Measurements from ENCODE around the gene RGS10. TPM values are rescaled to one million over a fixed set of nuclear protein-coding genes. Genes with fewer than 3 reads are reported as not detected.

Gene RGS10
- total RNA-seq, 1 donor from 2014 or later, result 31.0 TPM

DNA sequence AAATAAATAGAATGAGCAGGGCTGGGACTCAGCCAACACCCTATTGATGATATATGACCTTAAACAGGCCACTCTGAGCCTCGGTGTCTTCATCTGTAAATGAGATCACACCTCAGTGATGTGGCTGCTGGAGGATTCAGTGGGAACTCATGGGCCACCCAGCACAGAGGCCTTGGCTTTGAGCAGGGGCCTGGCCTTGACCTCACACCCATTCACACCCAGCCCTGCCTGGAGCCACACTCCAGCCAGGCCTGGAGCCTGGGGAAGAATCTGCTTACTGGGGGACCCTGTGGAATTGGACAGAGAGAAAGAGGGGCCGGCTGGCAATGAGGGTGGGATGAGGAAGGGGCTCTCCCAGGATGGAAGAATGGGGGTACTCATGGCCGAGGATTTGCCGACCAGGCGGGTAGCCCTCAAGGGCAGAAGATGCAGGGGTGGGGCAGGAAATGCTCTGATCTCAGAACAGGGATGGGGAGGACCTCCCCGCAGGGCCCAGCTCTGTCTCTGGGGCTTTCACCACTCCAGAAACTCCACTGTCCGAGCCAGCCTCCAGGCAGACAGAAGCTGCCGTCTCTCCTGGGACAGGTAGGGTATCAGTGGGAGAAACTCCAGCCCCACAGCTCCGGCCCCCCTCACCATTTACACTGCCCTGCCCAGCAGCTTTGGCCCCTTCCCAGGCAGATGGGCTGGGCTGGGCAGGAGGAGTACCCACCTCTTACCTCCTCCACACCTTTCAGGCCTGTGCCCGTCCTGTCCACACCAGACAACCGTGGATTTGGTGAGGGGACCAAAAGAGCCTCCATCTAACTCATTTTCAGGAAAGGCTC is 81.9 kb downstream of the RGS10 start:
- DNase-seq (no peak), ATAC-seq (peak; percentile 3)
- intact Hi-C loops (cut with DNase I), result no loop called here
- Histone ChIP-seq H3K4me3 (no peak overlapping the region), H3K4me1 (no peaks in the 10 kb centered on the region), H3K27ac (no peak overlapping the region), H3K9me3 (no peaks in the 10 kb centered on the region), H3K27me3 (no peaks in the 10 kb centered on the region), H3K36me3 (peaks cover 7% of the 10 kb centered on the region)
- TF ChIP-seq, protein P1, sequence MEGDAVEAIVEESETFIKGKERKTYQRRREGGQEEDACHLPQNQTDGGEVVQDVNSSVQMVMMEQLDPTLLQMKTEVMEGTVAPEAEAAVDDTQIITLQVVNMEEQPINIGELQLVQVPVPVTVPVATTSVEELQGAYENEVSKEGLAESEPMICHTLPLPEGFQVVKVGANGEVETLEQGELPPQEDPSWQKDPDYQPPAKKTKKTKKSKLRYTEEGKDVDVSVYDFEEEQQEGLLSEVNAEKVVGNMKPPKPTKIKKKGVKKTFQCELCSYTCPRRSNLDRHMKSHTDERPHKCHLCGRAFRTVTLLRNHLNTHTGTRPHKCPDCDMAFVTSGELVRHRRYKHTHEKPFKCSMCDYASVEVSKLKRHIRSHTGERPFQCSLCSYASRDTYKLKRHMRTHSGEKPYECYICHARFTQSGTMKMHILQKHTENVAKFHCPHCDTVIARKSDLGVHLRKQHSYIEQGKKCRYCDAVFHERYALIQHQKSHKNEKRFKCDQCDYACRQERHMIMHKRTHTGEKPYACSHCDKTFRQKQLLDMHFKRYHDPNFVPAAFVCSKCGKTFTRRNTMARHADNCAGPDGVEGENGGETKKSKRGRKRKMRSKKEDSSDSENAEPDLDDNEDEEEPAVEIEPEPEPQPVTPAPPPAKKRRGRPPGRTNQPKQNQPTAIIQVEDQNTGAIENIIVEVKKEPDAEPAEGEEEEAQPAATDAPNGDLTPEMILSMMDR (IDR thresholded peaks at IDR 0.05), result no peak

DNA sequence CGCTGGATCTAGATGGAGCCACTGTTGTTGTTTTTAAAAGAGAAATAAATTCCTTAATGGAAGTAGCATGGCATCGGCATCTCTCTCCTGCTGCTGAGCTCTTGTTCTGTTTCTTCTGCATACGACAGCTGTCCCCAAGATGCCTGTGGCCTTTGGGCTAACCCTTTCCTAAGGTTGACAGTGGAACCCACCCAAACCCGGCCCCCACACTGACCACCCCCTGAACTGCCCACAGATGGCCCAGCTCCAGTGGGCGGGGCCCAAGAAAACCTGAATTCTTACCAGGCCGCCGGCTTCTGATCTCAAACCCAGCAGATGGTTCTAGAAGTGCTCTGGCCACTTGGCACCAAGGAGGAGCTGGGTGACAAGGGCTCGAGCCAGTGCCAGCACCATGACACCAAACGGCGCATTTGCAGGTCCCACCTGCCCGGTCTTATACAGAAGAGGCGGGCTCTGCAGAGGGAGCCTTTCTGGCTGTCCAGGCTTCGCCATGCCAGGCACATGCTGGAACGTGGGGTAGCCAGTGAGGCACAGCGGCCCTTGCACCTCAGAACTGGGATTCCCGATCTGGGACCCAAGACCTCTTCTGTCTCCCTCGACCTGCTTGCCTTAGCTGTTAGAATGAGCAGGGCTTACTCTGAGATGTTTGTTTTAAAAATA is 82.7 kb downstream of the RGS10 start:
- no peaks in the 10 kb centered on the region for H3K4me1 ChIP-seq
- intact Hi-C loops (cut with DNase I), result no loop called here
- DNase-seq (no peak), ATAC-seq (no peak)
- no peaks in the 10 kb centered on the region for H3K9me3 ChIP-seq
- no peak overlapping the region for H3K27ac ChIP-seq
- H3K27me3 ChIP-seq, result no peaks in the 10 kb centered on the region
- peaks cover 15% of the 10 kb centered on the region for H3K36me3 ChIP-seq
- no peak overlapping the region for H3K4me3 ChIP-seq
- TF ChIP-seq, protein P1 (IDR thresholded peaks at IDR 0.05), result no peak

DNA sequence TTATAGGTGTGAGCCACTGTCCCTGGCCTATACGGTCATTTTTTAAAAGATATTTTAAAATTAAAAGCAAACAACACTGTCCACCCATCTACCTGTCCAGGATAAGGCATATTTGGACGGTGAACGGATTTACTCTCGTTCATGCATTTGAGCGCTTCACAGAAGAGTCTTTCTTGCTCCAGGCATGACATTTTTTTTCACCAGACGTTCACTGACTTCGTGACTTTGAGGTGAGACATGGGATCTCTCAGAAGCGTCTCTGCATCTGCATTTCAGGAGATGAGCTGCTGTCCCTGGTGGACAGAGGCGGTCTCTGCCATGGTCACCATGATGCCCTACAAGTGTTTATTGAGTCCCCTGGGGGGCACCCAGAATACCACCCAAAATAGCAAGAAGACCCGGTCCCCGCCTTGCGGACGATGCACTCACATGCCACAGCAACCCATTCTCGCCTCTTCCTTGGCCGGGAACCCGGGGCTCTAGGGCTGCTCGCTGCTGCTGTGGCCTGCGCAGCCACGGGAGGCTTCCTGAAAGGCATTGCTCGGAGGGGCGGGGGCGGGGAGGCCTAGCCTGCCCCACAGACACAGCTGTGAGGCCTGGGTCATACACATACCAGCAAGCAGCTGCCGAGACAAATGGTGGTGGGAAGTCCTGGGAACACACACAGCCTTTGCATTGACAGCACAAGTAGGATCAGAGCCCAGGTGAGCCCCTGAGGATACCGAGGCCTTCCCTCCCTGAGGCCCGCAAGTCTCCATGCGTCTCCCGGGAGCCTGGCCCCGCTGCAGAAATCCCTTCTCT is 84.4 kb downstream of the RGS10 start:
- TF ChIP-seq, protein P1 (IDR thresholded peaks at IDR 0.05), result no peak
- Histone ChIP-seq H3K4me3 (no peak overlapping the region), H3K9me3 (no peaks in the 10 kb centered on the region), H3K36me3 (peaks cover 29% of the 10 kb centered on the region), H3K27ac (no peak overlapping the region), H3K4me1 (no peaks in the 10 kb centered on the region), H3K27me3 (no peaks in the 10 kb centered on the region)
- ATAC-seq, result no peak
- no peak for DNase-seq
- intact Hi-C loops (cut with DNase I), result no loop called here

DNA sequence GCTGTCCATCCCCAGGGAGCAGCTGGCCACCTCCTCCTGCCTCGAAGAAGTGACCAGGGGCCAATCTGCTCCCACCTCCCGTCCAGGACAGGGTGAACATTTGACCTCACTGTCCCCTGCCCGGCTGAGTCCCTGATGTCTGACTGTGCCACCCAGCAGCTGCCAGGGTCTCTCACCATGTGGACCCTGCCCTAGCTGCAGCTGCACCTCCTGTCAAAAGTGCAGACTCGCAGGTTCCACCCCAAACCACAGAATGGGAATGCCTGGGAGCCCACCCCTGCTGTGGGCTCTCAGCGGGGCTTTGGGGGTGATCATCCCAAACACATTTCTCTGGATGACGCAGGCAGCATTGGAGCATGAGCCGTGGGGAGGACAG is 86.1 kb downstream of the RGS10 start:
- Histone ChIP-seq H3K4me3 (no peak overlapping the region), H3K27me3 (no peaks in the 10 kb centered on the region), H3K27ac (no peak overlapping the region), H3K4me1 (no peaks in the 10 kb centered on the region), H3K9me3 (no peaks in the 10 kb centered on the region), H3K36me3 (peaks cover 47% of the 10 kb centered on the region)
- intact Hi-C loops (cut with DNase I), result no loop called here
- no peak for DNase-seq
- TF ChIP-seq, protein P1 (IDR thresholded peaks at IDR 0.05), result no peak
- ATAC-seq, result no peak

DNA sequence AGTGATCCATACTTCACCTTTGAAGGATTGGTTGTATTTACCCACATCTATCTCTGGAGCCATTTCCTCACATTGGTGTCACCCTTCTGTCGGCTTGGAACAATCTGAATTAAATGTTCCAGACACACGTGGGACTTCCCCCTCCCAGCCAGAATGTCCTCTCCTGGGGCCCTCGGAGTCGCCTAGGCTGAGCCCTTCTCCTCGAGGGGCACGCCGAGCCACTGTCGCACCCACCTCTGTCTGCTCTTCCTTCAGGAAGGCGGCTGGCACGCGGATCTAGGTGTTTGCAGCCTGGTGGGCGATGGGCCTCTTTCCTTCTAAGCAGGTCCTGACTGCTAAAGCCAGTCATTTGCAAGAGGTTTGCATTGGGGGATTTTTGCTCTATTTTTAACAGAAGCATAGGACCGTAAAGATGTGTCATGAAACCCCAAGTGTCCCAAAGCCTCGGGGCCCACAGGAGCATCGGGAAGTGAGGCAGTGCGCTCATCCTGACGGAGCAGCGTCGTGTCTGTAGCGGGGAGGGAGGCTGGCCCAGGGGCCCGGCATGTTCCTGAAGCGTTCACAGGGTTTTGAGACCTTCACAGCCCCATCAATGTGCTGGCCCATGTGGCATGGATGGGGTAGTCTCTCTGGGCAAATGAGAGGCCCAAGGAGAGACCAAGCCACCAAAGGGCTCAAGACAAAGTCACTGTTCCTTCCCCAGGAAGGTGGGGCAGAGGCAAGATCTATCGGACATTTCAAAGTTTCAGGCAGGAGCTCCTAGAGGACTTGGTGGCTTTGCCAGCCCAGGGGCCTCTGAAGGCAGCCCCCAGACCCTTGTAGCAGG is 86.7 kb downstream of the RGS10 start:
- H3K9me3 ChIP-seq, result no peaks in the 10 kb centered on the region
- no peaks in the 10 kb centered on the region for H3K27me3 ChIP-seq
- no peaks in the 10 kb centered on the region for H3K4me1 ChIP-seq
- H3K4me3 ChIP-seq, result no peak overlapping the region
- TF ChIP-seq, protein P1 (IDR thresholded peaks at IDR 0.05), result no peak
- no peak for ATAC-seq
- H3K36me3 ChIP-seq, result peaks cover 47% of the 10 kb centered on the region
- no peak for DNase-seq
- intact Hi-C loops (cut with DNase I), result no loop called here
- H3K27ac ChIP-seq, result no peak overlapping the region

All from upper lobe of right lung (tissue), 1 donor.